Measurements from ENCODE around the gene CCNY. TPM values are rescaled to one million over a fixed set of nuclear protein-coding genes. Genes with fewer than 3 reads are reported as not detected.
"Not testable (repeated sequence)": the region's sequence is repeated elsewhere in the genome, so short reads cannot be mapped to it uniquely, and the experiment has no call there.

The CCNY gene
- polyA plus RNA-seq, 3 donors: 101 to 119 (median 117) TPM

DNA sequence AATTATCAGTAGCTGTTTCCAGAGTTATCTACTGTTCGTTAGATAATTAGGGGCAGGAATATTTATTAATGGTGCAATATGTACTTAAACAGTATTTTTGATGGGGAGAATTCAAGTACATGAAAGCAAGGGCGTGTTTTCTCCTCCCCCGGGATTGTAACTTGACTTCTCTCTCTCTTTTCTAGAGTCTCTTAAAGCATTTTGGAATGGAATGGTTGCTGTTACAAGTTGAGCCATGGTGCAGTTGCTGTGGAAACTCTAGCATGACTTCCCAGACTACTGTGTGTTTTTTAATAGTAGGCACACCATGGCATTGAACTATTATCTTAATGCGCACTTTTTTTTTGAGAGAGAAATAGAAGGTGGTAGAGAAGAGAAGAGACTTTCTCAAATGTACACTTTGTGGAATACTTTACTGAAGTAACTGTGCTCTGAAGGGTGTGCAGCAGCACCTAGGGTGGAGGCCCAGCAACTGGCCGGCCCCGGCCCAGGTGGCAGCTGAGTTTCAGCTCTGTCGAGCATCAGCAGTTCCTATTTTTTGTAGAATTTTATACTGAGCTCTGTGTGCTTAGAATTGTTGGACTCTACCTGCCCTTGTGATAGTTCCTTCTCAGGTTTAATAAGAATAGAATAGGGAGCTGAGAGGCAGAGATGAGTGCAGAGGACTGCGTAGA, 64.4 kb downstream of the CCNY start:
- DNase-seq (ENCODE audit: low read depth in 3 of 3, low spot score in 2 of 3): no peak

- DNase-seq (ENCODE audit: low read depth in 3 of 3, low spot score in 2 of 3): not testable (repeated sequence)
These were observed 67.2 kb downstream of the CCNY start for GRCh38 chr10:35403491-35403890.

GRCh38 chr10:35404077-35404476, 67.8 kb downstream of the CCNY start:
- DNase-seq (ENCODE audit: low read depth in 3 of 3, low spot score in 2 of 3): not testable (repeated sequence)

- not testable (repeated sequence) for DNase-seq (ENCODE audit: low read depth in 3 of 3, low spot score in 2 of 3)
These were observed 69.8 kb downstream of the CCNY start for GRCh38 chr10:35406003-35406630.

- DNase-seq (ENCODE audit: low read depth in 3 of 3, low spot score in 2 of 3): not testable (repeated sequence)
These were observed 71.4 kb downstream of the CCNY start for GRCh38 chr10:35407696-35408095.

DNA sequence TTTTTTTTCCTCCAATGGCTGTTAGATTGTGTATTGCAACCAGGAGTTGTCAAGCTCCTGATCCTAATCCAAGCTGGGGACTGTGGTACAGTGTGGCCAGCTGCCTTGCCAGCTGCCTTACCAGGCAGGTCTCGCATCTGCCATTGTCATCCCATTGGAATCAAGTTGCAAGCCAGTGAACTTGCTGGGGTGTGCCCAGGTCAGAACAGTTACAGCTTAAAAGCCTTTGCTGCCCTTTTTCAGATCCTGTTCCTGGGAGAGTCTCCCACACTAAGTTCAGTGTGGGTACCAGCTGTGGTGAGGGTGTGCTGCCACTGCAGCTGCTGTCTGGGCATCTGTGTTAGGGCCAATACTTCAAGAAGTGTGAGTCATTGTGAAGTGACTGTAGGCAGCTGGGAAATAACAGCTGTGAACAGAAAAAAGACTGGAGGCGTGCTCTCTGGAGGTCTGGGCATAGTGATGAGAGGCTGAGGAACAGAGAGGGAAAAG, 72.8 kb downstream of the CCNY start:
- DNase-seq (ENCODE audit: low read depth in 3 of 3, low spot score in 2 of 3): no peak

- DNase-seq (ENCODE audit: low read depth in 3 of 3, low spot score in 2 of 3): no peak
These were observed 73.5 kb downstream of the CCNY start for GRCh38 chr10:35409808-35410207.

DNA sequence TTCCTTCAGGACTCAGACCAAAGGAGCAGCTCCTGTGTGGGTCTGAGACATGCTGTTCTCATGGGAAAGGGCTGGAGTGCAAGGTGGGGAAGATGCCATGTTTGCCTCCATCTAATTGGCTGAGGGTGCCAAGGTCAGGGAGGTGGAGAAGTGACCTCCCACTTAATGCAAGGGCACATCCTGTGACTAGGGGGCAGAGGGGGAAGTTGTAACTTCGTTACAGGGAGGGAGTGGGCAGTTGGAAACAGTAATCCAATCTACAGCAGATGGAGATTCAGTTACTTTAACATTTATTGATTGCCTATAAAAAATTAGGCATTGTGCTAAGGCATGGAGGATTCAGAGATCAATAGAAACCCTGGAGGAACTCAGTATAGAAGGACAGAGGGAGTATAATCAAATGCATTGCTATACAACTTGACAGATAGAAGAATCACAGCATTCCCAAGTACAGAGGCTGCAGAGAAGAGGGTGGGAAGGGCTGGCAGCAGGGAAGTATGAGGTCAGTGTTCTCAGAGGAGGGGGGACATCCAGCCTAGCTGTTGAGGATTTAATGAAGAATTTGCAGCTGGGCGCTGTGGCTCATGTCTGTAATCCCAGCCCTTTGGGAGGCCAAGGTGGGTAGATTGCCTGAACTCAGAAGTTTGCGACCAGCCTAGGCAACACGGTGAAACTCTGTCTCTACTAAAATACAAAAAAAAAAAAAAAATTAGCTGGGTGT, 75.9 kb downstream of the CCNY start:
- DNase-seq (ENCODE audit: low read depth in 3 of 3, low spot score in 2 of 3): no peak

DNA sequence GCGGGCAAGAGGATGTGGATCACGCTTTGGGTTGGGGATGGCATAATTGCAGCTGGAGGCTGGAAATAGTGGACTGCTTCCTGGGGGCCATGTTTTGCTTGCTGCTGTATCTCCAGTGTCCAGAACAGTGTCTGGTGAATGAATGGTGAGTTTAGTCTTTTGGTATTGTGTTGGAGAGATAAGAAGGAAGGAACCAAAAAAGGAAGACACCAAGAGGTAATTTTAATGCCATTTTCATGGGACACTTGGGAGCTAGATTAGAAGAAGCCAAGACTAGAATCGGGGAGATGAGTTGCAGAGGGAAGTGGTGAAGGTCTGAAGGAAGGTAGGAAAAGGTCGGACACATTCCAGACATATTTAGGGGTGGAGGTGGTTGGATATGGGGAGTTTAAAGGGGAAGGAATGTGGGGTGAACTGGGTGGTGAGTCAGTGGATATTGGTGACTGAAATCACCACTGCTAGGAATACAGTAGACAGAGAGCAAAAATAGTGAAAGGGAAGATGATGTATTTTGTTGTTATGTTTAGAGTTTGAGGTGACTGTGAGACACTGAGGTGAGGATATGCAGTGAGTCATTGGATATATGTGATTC, 76.7 kb downstream of the CCNY start:
- no peak for DNase-seq (ENCODE audit: low read depth in 3 of 3, low spot score in 2 of 3)

- no peak for DNase-seq (ENCODE audit: low read depth in 3 of 3, low spot score in 2 of 3)
These were observed 77.9 kb downstream of the CCNY start for GRCh38 chr10:35413985-35414861.

GRCh38 chr10:35415505-35415904, 79.2 kb downstream of the CCNY start:
- no peak for DNase-seq (ENCODE audit: low read depth in 3 of 3, low spot score in 2 of 3)

GRCh38 chr10:35416619-35417312, 80.5 kb downstream of the CCNY start:
- no peak for DNase-seq (ENCODE audit: low read depth in 3 of 3, low spot score in 2 of 3)

DNA sequence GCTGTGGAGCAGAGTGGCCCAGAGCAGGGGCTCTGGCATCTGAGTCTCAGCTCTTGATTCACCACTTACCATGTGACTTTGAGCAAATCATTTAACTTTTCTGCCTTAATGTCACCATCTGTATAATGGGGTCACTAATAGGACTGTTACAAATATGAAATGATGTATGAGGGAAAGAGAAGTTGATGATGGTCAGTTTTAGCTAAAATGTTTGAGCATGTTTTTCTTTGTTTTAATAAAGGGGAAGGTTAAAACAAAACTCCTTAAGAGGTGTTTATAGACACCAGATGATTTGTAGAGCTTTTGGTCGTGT, 81.0 kb downstream of the CCNY start:
- DNase-seq (ENCODE audit: low read depth in 3 of 3, low spot score in 2 of 3): no peak

DNA sequence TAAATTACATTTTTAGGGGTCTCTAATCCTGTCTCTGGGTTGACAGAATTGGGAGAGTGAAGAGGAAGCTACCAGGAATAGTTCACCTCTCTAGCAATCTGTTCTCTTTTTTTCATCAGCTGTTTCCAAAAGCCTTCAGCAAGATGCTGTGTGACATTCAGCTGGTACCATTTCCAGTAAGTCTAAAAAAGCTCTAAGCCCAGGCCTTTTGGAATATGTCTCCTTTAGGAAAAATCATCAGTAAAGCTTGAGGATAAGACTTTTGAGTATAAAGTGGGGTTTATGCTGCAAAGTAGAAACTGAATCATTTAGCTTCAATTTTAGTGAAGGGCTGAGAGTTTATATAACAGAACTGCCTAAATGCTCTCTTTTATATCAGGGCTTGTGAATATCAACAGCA, 81.5 kb downstream of the CCNY start:
- no peak for DNase-seq (ENCODE audit: low read depth in 3 of 3, low spot score in 2 of 3)

DNA sequence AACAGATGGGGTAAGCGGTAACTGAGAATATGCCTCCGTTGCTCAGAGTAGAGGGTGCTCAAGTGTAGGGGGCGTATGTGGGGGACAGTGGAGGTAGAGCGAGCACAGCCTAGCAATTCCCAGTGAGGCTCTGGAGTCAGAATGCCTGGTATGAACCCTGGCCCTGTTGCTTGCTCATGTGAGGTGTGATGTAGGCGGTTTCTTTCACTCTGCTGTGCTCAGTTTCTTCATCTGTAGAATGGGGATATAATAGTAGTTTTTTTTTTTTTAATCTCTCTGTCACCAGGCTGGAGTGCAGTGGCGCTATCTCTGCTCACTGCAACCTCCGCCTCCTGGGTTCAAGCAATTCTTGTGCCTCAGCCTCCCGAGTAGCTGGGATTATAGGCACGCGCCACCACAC, 82.3 kb downstream of the CCNY start:
- DNase-seq (ENCODE audit: low read depth in 3 of 3, low spot score in 2 of 3): not testable (repeated sequence)

DNA sequence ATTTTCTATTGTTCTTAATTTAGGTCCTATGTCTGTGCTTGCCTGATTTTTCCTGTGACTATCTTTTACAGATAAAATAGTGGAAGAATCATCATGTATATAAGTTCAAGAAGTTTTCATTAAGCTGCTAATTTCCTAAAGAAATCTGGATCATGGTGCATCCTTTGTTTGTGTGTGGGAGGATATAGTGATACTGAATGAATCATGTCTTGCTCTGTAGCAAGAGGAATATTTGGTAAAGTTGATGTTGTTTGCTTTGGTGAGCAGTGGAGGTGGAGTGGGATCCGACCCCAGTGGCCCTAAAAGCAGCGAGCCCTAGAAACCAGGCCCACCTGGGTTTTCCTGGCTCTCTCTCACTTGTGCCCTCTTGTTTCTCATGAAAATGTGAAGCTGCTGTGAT, 83.7 kb downstream of the CCNY start:
- no peak for DNase-seq (ENCODE audit: low read depth in 3 of 3, low spot score in 2 of 3)

DNA sequence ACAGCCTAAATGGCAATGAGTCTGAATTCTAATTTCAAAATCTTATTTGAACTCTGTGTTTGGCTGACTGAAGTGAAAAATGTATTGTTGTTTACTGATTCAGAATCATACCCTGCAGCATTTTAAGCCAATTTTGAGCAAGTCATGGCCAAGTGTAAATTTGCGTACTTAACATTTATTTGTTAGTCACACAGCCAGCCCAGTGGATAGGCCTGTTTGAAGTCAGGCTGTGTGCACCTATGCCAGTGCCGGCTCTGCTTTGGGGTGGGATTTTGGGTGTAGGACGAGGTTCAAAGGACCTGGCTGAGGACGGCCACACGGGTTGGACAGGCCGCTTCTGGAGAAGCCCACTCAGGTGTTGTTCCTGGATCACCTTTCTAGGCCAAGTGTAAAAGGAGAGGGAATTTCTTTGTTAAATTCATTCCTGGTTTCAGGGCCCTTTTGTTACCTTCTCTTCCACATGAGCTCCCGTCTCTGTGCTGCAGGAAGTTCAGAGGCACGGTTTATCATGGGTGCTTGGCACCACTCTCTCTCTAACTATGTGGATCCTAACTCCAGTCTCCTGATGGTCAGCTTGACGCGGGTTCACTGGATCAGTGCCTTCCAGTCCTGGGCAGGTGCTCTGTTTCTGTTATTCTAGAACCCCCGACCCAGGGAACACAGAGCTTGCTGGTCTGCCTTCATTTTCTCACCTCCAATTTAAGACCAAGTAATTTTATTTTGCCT, 84.7 kb downstream of the CCNY start:
- no peak for DNase-seq (ENCODE audit: low read depth in 3 of 3, low spot score in 2 of 3)

DNA sequence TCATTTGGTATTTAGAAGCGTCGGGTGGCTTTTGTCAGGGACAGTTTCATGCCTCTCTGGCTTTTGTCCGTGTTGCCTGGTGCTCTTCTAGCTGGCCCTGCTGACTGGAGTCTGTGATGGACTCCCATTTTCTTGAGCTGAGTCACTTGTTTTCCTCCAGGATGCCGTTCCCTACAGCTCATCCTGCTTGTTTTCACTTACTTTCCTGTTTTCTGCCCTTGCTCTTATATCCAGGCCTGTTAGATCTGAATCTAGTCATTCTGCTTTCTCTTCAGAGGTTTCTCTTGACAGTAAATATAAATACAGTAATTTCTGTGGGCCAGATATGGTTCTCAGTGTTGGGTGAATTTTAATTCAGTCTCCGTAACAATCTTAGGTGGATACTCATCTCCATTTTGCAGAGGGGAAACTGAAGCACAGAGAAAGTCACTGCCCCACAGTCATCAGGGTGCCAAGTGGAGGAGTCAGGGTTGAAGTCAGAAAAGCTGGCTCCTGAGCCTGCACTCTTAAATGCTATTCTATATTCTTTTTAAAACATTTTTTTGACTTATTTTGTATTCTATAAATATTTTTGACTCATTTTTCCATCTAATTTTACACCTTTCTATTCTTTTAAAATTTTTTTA, 85.4 kb downstream of the CCNY start:
- DNase-seq (ENCODE audit: low read depth in 3 of 3, low spot score in 2 of 3): no peak

DNA sequence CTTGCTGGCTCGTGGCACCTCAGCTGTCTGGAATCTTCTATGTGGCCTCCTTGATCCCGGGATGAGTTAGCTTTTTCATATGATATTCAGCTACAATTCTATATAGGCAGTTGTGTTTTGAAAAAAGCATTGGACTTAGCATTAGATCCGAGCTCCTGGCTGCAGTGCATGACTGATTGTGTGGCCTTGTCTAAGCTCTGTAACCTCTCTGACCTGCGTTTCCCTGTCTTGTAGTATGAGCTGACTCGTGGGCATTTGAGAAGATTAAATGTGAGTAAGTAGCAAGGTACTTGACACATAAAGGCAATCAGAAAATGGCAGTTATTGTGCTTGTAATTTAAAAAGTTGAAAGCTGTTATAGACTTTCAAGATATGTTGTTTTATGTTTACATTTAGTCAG, 85.9 kb downstream of the CCNY start:
- DNase-seq (ENCODE audit: low read depth in 3 of 3, low spot score in 2 of 3): no peak

All from right renal cortex interstitium (tissue), 3 donors.